Neural cell (in vitro differentiated cells): Measurements from ENCODE around the gene MED13L. TPM values are rescaled to one million over a fixed set of nuclear protein-coding genes. Genes with fewer than 3 reads are reported as not detected.

ENCODE experiments used
- H2AFZ ChIP-seq: fragments of 200-600, 300-800 bp; sonication (generic), shearing (Covaris generic); 2 replicates; pipeline ENCODE4 v1.6.0; 2014; ENCODE audit warnings: low read depth, mild to moderate bottlenecking, antibody characterized with exemption, low read length, moderate library complexity
- H3F3A ChIP-seq: fragments of 200-600 bp; shearing (Covaris generic); 2 replicates; pipeline ENCODE4 v1.6.1; 2016; ENCODE audit warnings: mild to moderate bottlenecking, moderate library complexity, mixed read lengths, antibody characterized with exemption, low read length; ENCODE audit not compliant: insufficient read depth, poor library complexity, severe bottlenecking
- H3K27ac ChIP-seq: fragments of 200-600, 300-800 bp; sonication (generic), shearing (Covaris generic); 2 replicates; pipeline ENCODE4 v1.5.1; 2014; ENCODE audit warnings: mild to moderate bottlenecking, low read length, moderate library complexity
- H3K27me3 ChIP-seq: fragments of 300-800, 200-600 bp; sonication (generic), shearing (Covaris generic); 2 replicates; pipeline ENCODE4 v1.6.0; 2014; ENCODE audit warnings: mild to moderate bottlenecking, low read depth, low read length, moderate library complexity; ENCODE audit not compliant: insufficient read depth
- H3K36me3 ChIP-seq: fragments of 300-800, 200-600 bp; sonication (generic), shearing (Covaris generic); 2 replicates; pipeline ENCODE4 v1.5.1; 2014; ENCODE audit warnings: mild to moderate bottlenecking, antibody characterized with exemption, low read length, moderate library complexity; ENCODE audit not compliant: insufficient read depth
- H3K4me2 ChIP-seq: fragments of 300-800, 200-600 bp; sonication (generic), shearing (Covaris generic); 2 replicates; pipeline ENCODE4 v1.6.0; 2014; ENCODE audit warnings: mild to moderate bottlenecking, low read length
- H3K4me3 ChIP-seq: fragments of 300-800, 200-600 bp; sonication (generic), shearing (Covaris generic); 2 replicates; pipeline ENCODE4 v1.5.1; 2014; ENCODE audit warnings: mild to moderate bottlenecking, low read length, moderate library complexity
- H3K79me2 ChIP-seq: fragments of 200-600 bp; shearing (Covaris generic); replicated peaks from 2 replicates; pipeline ENCODE4 v1.6.0; 2014; ENCODE audit warnings: mild to moderate bottlenecking, low read length, moderate library complexity; ENCODE audit not compliant: insufficient read depth
- H3K9ac ChIP-seq: fragments of 300-800, 200-600 bp; sonication (generic), shearing (Covaris generic); 2 replicates; pipeline ENCODE4 v1.6.1; 2016; ENCODE audit warnings: mild to moderate bottlenecking, low read length, mixed read lengths
- H3K9me2 ChIP-seq: fragments of 200-600 bp; shearing (Covaris generic); 2 replicates; pipeline ENCODE4 v1.6.1; 2016; ENCODE audit warnings: mild to moderate bottlenecking, low read length, mixed read lengths; ENCODE audit not compliant: insufficient read depth
- H3K9me3 ChIP-seq: fragments of 200-600, 300-800 bp; sonication (generic), shearing (Covaris generic); 2 replicates; pipeline ENCODE4 v1.6.1; 2016; ENCODE audit warnings: mild to moderate bottlenecking, mixed run types, low read length, moderate library complexity, mixed read lengths
- H4K20me1 ChIP-seq: fragments of 200-600 bp; shearing (Covaris generic); 2 replicates; pipeline ENCODE4 v1.6.1; 2016; ENCODE audit warnings: mild to moderate bottlenecking, mixed run types; ENCODE audit not compliant: insufficient read depth
- MXI1 ChIP-seq: fragments of 450-650 bp; conservative IDR thresholded peaks from 2 replicates; pipeline ENCODE4 v1.6.1; 2014; ENCODE audit warnings: antibody characterized with exemption, mild to moderate bottlenecking; ENCODE audit not compliant: poor library complexity, severe bottlenecking
- POLR2AphosphoS5 ChIP-seq: IDR thresholded peaks from 2 replicates; pipeline ENCODE4 v1.6.1; 2012
- RAD21 ChIP-seq: fragments of 450-650 bp; conservative IDR thresholded peaks from 2 replicates; pipeline ENCODE4 v1.6.1; 2014; ENCODE audit warnings: antibody characterized with exemption, mild to moderate bottlenecking, moderate library complexity
- SMC3 ChIP-seq: fragments of 450-650 bp; conservative IDR thresholded peaks from 2 replicates; pipeline ENCODE4 v1.6.1; 2014; ENCODE audit warnings: antibody characterized with exemption, mild to moderate bottlenecking, moderate library complexity; ENCODE audit not compliant: poor library complexity
- TAF1 ChIP-seq: IDR thresholded peaks from 2 replicates; pipeline ENCODE4 v1.6.1; 2012; ENCODE audit warnings: low read depth
- polyA plus RNA-seq: library from polyadenylated mRNA; depleted of rRNA; stranded (reverse); fragments of >200 nt; gene quantifications from 2 replicates; pipeline ENCODE4 v1.2.3, GENCODE V29; 2014
- TF ChIP-seq, protein P1 (sequence below): fragments of 450-650 bp; IDR thresholded peaks from 2 replicates; pipeline ENCODE4 v1.5.1; 2014; ENCODE audit warnings: antibody characterized with exemption, mild to moderate bottlenecking, moderate library complexity; ENCODE audit not compliant: poor library complexity, severe bottlenecking
- TF ChIP-seq, protein P2 (sequence below): IDR thresholded peaks from 2 replicates; pipeline ENCODE4 v1.6.1; 2012; ENCODE audit warnings: borderline replicate concordance

Gene MED13L
- polyA plus RNA-seq, 1 donor from 2014 or later: 38.9 TPM

DNA sequence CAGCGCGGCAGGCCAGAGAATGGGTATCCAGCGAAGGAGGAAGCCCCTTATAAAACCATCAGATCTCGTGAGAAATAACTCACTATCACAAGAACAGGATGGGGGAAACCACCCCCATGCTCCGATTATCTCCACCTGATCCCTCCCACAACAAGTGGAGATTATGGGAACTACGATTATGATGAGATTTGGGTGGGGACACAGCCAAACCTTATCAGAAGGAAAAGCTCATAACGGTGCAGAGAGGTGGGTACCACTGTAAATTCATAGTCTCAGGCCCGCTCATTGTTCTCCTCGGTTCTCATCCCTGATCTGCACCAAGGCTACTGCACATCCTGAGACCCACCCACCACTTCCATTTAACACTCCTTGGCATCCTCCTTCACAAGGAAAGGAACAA lies 326.5 kb downstream of the MED13L start:
- H3K27ac ChIP-seq: no peak overlapping the region
- no peak overlapping the region for H3K4me2 ChIP-seq
- no peaks in the 10 kb centered on the region for H3K79me2 ChIP-seq
- no peak overlapping the region for H3K9ac ChIP-seq
- H3K36me3 ChIP-seq: no peaks in the 10 kb centered on the region
- no peaks in the 10 kb centered on the region for H4K20me1 ChIP-seq
- no peaks in the 10 kb centered on the region for H3K9me2 ChIP-seq
- no peaks in the 10 kb centered on the region for H3F3A ChIP-seq
- H3K27me3 ChIP-seq: no peaks in the 10 kb centered on the region
- H2AFZ ChIP-seq: no peak overlapping the region
- H3K4me3 ChIP-seq: no peak overlapping the region
- H3K9me3 ChIP-seq: no peaks in the 10 kb centered on the region
- TF ChIP-seq POLR2AphosphoS5 (no peak), RAD21 (no peak), TAF1 (no peak), MXI1 (no peak)
- TF ChIP-seq, protein P1, sequence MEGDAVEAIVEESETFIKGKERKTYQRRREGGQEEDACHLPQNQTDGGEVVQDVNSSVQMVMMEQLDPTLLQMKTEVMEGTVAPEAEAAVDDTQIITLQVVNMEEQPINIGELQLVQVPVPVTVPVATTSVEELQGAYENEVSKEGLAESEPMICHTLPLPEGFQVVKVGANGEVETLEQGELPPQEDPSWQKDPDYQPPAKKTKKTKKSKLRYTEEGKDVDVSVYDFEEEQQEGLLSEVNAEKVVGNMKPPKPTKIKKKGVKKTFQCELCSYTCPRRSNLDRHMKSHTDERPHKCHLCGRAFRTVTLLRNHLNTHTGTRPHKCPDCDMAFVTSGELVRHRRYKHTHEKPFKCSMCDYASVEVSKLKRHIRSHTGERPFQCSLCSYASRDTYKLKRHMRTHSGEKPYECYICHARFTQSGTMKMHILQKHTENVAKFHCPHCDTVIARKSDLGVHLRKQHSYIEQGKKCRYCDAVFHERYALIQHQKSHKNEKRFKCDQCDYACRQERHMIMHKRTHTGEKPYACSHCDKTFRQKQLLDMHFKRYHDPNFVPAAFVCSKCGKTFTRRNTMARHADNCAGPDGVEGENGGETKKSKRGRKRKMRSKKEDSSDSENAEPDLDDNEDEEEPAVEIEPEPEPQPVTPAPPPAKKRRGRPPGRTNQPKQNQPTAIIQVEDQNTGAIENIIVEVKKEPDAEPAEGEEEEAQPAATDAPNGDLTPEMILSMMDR: no peak
- TF ChIP-seq, protein P2, sequence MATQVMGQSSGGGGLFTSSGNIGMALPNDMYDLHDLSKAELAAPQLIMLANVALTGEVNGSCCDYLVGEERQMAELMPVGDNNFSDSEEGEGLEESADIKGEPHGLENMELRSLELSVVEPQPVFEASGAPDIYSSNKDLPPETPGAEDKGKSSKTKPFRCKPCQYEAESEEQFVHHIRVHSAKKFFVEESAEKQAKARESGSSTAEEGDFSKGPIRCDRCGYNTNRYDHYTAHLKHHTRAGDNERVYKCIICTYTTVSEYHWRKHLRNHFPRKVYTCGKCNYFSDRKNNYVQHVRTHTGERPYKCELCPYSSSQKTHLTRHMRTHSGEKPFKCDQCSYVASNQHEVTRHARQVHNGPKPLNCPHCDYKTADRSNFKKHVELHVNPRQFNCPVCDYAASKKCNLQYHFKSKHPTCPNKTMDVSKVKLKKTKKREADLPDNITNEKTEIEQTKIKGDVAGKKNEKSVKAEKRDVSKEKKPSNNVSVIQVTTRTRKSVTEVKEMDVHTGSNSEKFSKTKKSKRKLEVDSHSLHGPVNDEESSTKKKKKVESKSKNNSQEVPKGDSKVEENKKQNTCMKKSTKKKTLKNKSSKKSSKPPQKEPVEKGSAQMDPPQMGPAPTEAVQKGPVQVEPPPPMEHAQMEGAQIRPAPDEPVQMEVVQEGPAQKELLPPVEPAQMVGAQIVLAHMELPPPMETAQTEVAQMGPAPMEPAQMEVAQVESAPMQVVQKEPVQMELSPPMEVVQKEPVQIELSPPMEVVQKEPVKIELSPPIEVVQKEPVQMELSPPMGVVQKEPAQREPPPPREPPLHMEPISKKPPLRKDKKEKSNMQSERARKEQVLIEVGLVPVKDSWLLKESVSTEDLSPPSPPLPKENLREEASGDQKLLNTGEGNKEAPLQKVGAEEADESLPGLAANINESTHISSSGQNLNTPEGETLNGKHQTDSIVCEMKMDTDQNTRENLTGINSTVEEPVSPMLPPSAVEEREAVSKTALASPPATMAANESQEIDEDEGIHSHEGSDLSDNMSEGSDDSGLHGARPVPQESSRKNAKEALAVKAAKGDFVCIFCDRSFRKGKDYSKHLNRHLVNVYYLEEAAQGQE: no peak

DNA sequence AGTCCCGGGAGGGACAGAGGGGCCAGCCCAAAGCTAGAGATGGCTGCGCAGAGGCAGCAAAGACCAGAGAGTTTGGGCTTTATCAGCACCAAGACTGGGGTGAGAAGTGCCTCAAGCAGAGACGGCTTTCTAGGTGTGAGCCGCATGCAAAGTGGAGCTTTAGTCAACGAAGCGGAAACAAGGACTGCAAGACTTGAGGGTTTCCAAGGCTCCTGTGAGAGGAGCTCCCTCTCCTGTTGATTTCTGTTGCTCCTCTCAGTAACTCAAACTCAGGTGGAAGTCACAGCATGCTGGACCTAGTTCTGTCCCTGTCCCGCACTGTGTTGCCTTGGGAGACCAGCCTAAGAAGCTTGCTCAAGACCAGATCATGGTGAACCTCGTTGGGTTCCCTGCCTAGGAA lies 327.8 kb downstream of the MED13L start:
- no peaks in the 10 kb centered on the region for H3K36me3 ChIP-seq
- H3K79me2 ChIP-seq: no peaks in the 10 kb centered on the region
- H2AFZ ChIP-seq: no peak overlapping the region
- no peak overlapping the region for H3K27ac ChIP-seq
- H3K4me3 ChIP-seq: no peak overlapping the region
- no peaks in the 10 kb centered on the region for H3K9me3 ChIP-seq
- H3K27me3 ChIP-seq: no peaks in the 10 kb centered on the region
- no peaks in the 10 kb centered on the region for H3F3A ChIP-seq
- TF ChIP-seq POLR2AphosphoS5 (no peak), SMC3 (no peak), TAF1 (no peak), RAD21 (no peak)
- TF ChIP-seq, protein P1: no peak
- TF ChIP-seq, protein P2: no peak
- no peak overlapping the region for H3K9ac ChIP-seq
- no peaks in the 10 kb centered on the region for H4K20me1 ChIP-seq
- H3K9me2 ChIP-seq: no peaks in the 10 kb centered on the region
- H3K4me2 ChIP-seq: no peak overlapping the region
